Cardiac fibroblast (primary cell): ENCODE results near the gene DTD1.

Experiments used
- DNase-seq, 2 donors: peaks; one replicate each; pipeline versions ENCODE4 v3.0.0 to v3.0.0-alpha.2; 2010; ENCODE audit warnings: low read depth in 2 of 2
- H3K4me3 ChIP-seq, 2 donors: replicated peaks in 1 of 2; 1 replicate in 1 of 2; 2 replicates in 1 of 2; pipeline ENCODE4 v1.5.1; 2011; ENCODE audit warnings: low read depth in 2 of 2, low read length in 2 of 2, mild to moderate bottlenecking in 2 of 2, moderate library complexity in 1 of 2
- TF ChIP-seq, protein P1 (sequence below): IDR thresholded peaks from one replicate; pipeline ENCODE4 v1.5.1; 2011; ENCODE audit warnings: low read depth, mild to moderate bottlenecking, low read length, inconsistent platforms

The DTD1 gene

DNA sequence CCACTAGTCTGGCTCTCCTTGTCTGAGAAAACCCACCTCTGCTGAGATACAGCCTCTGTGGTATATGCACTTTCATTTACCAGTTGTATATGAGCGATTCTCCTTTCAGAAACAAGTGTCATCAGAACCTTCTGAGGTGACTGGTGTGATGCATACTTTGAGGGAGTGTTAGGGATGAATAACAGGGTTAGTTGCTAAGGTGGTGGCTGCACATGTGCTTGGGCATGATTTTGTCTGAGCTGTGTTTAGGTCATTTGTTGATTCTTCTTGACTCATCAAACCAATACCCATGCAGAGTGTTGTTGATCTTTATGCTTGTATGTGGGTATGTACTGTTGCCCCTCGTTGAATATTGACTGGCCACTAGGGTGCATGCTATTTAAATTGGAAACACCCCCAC, 25.7 kb downstream of the DTD1 start:
- TF ChIP-seq, protein P1, sequence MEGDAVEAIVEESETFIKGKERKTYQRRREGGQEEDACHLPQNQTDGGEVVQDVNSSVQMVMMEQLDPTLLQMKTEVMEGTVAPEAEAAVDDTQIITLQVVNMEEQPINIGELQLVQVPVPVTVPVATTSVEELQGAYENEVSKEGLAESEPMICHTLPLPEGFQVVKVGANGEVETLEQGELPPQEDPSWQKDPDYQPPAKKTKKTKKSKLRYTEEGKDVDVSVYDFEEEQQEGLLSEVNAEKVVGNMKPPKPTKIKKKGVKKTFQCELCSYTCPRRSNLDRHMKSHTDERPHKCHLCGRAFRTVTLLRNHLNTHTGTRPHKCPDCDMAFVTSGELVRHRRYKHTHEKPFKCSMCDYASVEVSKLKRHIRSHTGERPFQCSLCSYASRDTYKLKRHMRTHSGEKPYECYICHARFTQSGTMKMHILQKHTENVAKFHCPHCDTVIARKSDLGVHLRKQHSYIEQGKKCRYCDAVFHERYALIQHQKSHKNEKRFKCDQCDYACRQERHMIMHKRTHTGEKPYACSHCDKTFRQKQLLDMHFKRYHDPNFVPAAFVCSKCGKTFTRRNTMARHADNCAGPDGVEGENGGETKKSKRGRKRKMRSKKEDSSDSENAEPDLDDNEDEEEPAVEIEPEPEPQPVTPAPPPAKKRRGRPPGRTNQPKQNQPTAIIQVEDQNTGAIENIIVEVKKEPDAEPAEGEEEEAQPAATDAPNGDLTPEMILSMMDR, result no peak
- peak in 1 of 2 donors; percentile 43 for DNase-seq
- no peak overlapping the region for H3K4me3 ChIP-seq

DNA sequence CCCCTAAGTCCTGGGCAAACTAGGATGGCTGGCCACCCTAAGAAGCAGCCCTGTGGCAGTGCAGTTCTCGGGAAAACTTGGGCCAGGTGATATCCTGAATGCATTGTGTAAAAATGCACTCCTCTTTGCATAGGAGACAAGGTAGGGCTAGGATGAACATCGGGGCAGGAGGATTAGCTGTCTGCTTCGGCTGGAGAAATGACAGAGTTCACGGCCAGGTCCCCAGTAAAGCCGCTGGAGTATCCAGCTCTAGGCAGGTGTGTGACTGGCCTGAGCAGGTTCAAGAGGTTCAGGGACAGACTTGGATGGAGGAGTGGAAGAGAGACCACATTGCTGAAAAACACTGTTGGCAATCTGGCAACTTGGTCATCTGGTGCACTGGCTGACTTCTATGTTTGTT, 26.4 kb downstream of the DTD1 start:
- DNase-seq, result no peak
- H3K4me3 ChIP-seq, result no peak overlapping the region
- TF ChIP-seq, protein P1, result no peak

DNA sequence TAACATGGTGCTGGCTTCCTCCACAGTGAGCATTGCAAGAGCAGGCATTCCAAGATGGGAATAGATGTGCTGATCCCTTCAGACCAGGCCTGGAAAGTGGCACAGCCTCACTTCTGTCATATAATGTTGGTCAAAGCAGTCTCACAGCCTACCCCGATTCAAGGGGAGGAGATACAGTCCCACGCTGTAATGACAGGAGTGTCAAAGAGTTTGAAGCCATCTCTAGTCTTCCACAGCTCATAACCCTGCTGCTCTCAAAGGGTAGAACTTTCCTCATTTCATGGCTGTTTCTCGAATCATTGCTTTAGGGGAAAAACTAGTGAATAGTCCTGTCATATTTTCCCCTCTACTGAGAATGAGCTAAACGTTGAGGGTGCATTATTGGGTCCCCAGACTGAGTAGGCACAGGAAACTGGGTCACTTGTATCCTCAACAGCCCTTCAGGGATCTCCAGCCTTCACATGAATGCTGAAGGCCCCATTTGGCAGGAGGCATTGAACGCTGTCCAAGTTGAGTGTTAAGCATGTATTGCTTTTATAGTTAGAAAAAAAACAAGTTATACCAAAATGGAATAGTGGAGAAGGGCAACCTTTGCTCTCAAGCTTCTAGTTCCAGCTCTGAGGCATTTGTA, 27.3 kb downstream of the DTD1 start:
- TF ChIP-seq, protein P1, result no peak
- DNase-seq, result peak in 1 of 2 donors; percentile 7
- no peak overlapping the region for H3K4me3 ChIP-seq

- no peak for DNase-seq
- TF ChIP-seq, protein P1, result no peak
- no peak overlapping the region for H3K4me3 ChIP-seq
Measured at GRCh38 chr20:18621004-18621403, 33.1 kb downstream of the DTD1 start.

- TF ChIP-seq, protein P1, result no peak
- no peak for DNase-seq
- H3K4me3 ChIP-seq, result no peak overlapping the region
Measured at GRCh38 chr20:18623156-18623910, 35.5 kb downstream of the DTD1 start.

DNA sequence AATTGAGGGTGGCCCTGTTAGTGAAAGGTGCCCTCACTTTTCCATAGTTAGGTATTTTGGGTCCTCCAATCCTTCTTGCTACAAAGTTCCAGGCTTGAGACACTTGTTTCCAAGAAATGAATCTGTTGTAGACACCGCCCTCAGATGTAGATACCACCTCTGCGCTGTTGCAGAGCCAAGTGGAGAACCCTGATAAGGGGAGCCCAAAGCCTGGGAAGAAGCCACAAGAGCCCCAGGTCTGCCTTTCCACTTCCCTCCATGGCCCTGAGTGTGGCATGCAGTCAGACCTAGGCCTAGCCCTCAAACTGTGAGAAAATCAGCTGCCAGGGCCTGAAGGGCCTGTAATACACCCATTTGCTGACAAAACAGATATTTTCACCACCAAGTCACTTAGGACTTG, 37.1 kb downstream of the DTD1 start:
- TF ChIP-seq, protein P1, result no peak
- H3K4me3 ChIP-seq, result no peak overlapping the region
- DNase-seq, result no peak
